Astrocyte (in vitro differentiated cells and primary cell): ENCODE data around the gene MUC6. TPM values are rescaled to one million over a fixed set of nuclear protein-coding genes. Genes with fewer than 3 reads are reported as not detected.

Source experiments
- DNase-seq: peaks from one replicate; pipeline ENCODE4 v3.0.0-alpha.2; 2010; ENCODE audit warnings: low read depth
- FAIRE-seq: peaks from 2 replicates; lab custom pipeline; 2011; peaks lifted over from hg19 to GRCh38; lab: Jason Lieb, UNC
- H2AFZ ChIP-seq: 2 replicates; pipeline ENCODE4 v1.6.0; 2012; ENCODE audit warnings: low read depth, low read length, inconsistent platforms
- H3K27ac ChIP-seq: 2 replicates; pipeline ENCODE4 v1.5.1; 2011; ENCODE audit warnings: low read depth, low read length, inconsistent platforms
- H3K27me3 ChIP-seq: 2 replicates; pipeline ENCODE4 v1.6.0; 2011; ENCODE audit warnings: low read length, inconsistent platforms; ENCODE audit not compliant: insufficient read depth
- H3K36me3 ChIP-seq: 2 replicates; pipeline ENCODE4 v1.5.1; 2011; ENCODE audit warnings: low read length, inconsistent platforms; ENCODE audit not compliant: insufficient read depth
- H3K4me1 ChIP-seq: 2 replicates; pipeline ENCODE4 v1.5.1; 2011; ENCODE audit warnings: low read length, inconsistent platforms; ENCODE audit not compliant: insufficient read depth
- H3K4me2 ChIP-seq: 2 replicates; pipeline ENCODE4 v1.6.0; 2012; ENCODE audit warnings: low read length, inconsistent platforms
- H3K4me3 ChIP-seq: 2 replicates; pipeline ENCODE4 v1.5.1; 2011; ENCODE audit warnings: low read depth, mild to moderate bottlenecking, low read length, inconsistent platforms; ENCODE audit not compliant: insufficient read depth
- H3K79me2 ChIP-seq: 2 replicates; pipeline ENCODE4 v1.6.0; 2012; ENCODE audit warnings: mild to moderate bottlenecking, low read length, inconsistent platforms; ENCODE audit not compliant: insufficient read depth
- H3K9ac ChIP-seq: 2 replicates; pipeline ENCODE4 v1.6.0; 2012; ENCODE audit warnings: mild to moderate bottlenecking, low read length, inconsistent platforms
- H3K9me3 ChIP-seq: 2 replicates; pipeline ENCODE4 v1.5.1; 2012; ENCODE audit warnings: low read depth, mild to moderate bottlenecking, low read length, inconsistent platforms; ENCODE audit not compliant: insufficient read depth
- H4K20me1 ChIP-seq: 2 replicates; pipeline ENCODE4 v1.6.0; 2012; ENCODE audit warnings: low read length, inconsistent platforms; ENCODE audit not compliant: insufficient read depth
- H3K27ac Mint-ChIP-seq: one replicate; pipeline ENCODE4 v1.8.0; 2021; ENCODE audit warnings: mild to moderate bottlenecking, mixed read lengths; ENCODE audit not compliant: unreplicated experiment
- H3K27me3 Mint-ChIP-seq: one replicate; pipeline ENCODE4 v1.8.0; 2021; ENCODE audit warnings: low read depth, mixed read lengths; ENCODE audit not compliant: unreplicated experiment
- H3K36me3 Mint-ChIP-seq: one replicate; pipeline ENCODE4 v1.8.0; 2021; ENCODE audit warnings: low read depth, mixed read lengths; ENCODE audit not compliant: unreplicated experiment
- H3K4me1 Mint-ChIP-seq: one replicate; pipeline ENCODE4 v1.8.0; 2021; ENCODE audit warnings: low read depth, mixed read lengths; ENCODE audit not compliant: unreplicated experiment
- H3K4me3 Mint-ChIP-seq: one replicate; pipeline ENCODE4 v1.8.0; 2021; ENCODE audit warnings: mild to moderate bottlenecking, moderate library complexity, mixed read lengths; ENCODE audit not compliant: unreplicated experiment
- H3K9me3 Mint-ChIP-seq: one replicate; pipeline ENCODE4 v1.8.0; 2021; ENCODE audit warnings: mild to moderate bottlenecking, mixed read lengths; ENCODE audit not compliant: unreplicated experiment
- EZH2 ChIP-seq: IDR thresholded peaks from 2 replicates; pipeline ENCODE4 v1.6.1; 2012; ENCODE audit warnings: mild to moderate bottlenecking, low read length, inconsistent platforms; ENCODE audit not compliant: insufficient read depth
- total RNA-seq: library from RNA; stranded (reverse); gene quantifications from 2 replicates; pipeline ENCODE4 v1.2.1, GENCODE V29; 2021
- TF ChIP-seq, protein P1 (sequence below): IDR thresholded peaks from 2 replicates; pipeline ENCODE4 v1.5.1; 2011; ENCODE audit warnings: low read depth, mild to moderate bottlenecking, inconsistent platforms, low read length, moderate library complexity; ENCODE audit not compliant: insufficient read depth

MUC6 gene
- total RNA-seq, 1 donor from 2014 or later: not detected

- H3K9me3 ChIP-seq: no peaks in the 10 kb centered on the region
Measured at GRCh38 chr11:1071571-1072115, 35.1 kb upstream of the MUC6 start.

GRCh38 chr11:1070594-1071462, 34.3 kb upstream of the MUC6 start:
- FAIRE-seq (no peak), DNase-seq (no peak)
- no peaks in the 10 kb centered on the region for H3K79me2 ChIP-seq
- Mint-ChIP-seq H3K4me1 (peaks cover 5% of the 10 kb centered on the region), H3K4me3 (no peak overlapping the region), H3K9me3 (peaks cover 2% of the 10 kb centered on the region), H3K27me3 (peaks cover 15% of the 10 kb centered on the region), H3K36me3 (no peaks in the 10 kb centered on the region), H3K27ac (no peak overlapping the region)
- no peak overlapping the region for H2AFZ ChIP-seq
- H3K4me3 ChIP-seq: no peak overlapping the region
- H3K4me1 ChIP-seq: peaks cover 20% of the 10 kb centered on the region
- no peaks in the 10 kb centered on the region for H3K9me3 ChIP-seq
- H3K27ac ChIP-seq: no peak overlapping the region
- H3K9ac ChIP-seq: no peak overlapping the region
- no peak overlapping the region for H3K4me2 ChIP-seq
- H3K36me3 ChIP-seq: no peaks in the 10 kb centered on the region
- TF ChIP-seq, protein P1, sequence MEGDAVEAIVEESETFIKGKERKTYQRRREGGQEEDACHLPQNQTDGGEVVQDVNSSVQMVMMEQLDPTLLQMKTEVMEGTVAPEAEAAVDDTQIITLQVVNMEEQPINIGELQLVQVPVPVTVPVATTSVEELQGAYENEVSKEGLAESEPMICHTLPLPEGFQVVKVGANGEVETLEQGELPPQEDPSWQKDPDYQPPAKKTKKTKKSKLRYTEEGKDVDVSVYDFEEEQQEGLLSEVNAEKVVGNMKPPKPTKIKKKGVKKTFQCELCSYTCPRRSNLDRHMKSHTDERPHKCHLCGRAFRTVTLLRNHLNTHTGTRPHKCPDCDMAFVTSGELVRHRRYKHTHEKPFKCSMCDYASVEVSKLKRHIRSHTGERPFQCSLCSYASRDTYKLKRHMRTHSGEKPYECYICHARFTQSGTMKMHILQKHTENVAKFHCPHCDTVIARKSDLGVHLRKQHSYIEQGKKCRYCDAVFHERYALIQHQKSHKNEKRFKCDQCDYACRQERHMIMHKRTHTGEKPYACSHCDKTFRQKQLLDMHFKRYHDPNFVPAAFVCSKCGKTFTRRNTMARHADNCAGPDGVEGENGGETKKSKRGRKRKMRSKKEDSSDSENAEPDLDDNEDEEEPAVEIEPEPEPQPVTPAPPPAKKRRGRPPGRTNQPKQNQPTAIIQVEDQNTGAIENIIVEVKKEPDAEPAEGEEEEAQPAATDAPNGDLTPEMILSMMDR: no peak
- no peak for TF ChIP-seq EZH2
- H4K20me1 ChIP-seq: no peaks in the 10 kb centered on the region
- peaks cover 2% of the 10 kb centered on the region for H3K27me3 ChIP-seq

More at GRCh38 chr11:1071571-1072115, 35.1 kb upstream of the MUC6 start:
- no peak for TF ChIP-seq EZH2
- TF ChIP-seq, protein P1: no peak
- Histone ChIP-seq H3K36me3 (no peaks in the 10 kb centered on the region), H3K4me1 (peaks cover 20% of the 10 kb centered on the region), H3K79me2 (no peaks in the 10 kb centered on the region), H3K27ac (no peak overlapping the region), H2AFZ (no peak overlapping the region), H3K9ac (no peak overlapping the region), H3K27me3 (no peaks in the 10 kb centered on the region), H3K4me3 (no peak overlapping the region), H3K4me2 (no peak overlapping the region), H4K20me1 (no peaks in the 10 kb centered on the region)
- no peak overlapping the region for H3K27ac Mint-ChIP-seq
- H3K9me3 Mint-ChIP-seq: peaks cover 2% of the 10 kb centered on the region
- DNase-seq (no peak), FAIRE-seq (no peak)
- H3K4me3 Mint-ChIP-seq: no peak overlapping the region
- H3K27me3 Mint-ChIP-seq: peaks cover 13% of the 10 kb centered on the region
- H3K36me3 Mint-ChIP-seq: no peaks in the 10 kb centered on the region
- peaks cover 5% of the 10 kb centered on the region for H3K4me1 Mint-ChIP-seq
